Activated T-cell treated with anti-CD3 and anti-CD28 coated beads for 4 hours (primary cell): ENCODE data around the gene FGF12.
"Not testable (repeated sequence)": the region's sequence is repeated elsewhere in the genome, so short reads cannot be mapped to it uniquely, and the experiment has no call there.

Experiments
- DNase-seq: peaks from one replicate; pipeline ENCODE4 v3.0.0-alpha.2; 2020

FGF12 gene

DNA sequence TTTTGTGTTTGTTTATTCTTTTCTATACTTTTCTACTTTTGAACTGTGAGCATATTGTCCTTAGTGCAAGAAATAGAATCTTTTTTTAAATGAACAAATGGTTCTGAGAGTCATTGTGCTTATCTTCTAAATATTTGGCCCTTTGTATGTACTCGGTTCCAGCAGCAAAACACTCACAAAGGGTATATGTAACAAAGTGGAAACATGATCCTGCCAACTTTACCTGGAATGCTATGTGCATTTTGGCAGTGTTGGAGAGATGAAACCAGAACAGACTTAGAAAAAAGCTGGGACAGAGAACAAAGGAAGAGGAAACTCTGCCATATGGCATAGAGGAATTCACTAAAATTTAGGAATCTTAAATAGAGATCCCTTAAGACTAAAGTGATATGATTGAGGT, 150.1 kb downstream of the FGF12 start:
- no peak for DNase-seq

DNA sequence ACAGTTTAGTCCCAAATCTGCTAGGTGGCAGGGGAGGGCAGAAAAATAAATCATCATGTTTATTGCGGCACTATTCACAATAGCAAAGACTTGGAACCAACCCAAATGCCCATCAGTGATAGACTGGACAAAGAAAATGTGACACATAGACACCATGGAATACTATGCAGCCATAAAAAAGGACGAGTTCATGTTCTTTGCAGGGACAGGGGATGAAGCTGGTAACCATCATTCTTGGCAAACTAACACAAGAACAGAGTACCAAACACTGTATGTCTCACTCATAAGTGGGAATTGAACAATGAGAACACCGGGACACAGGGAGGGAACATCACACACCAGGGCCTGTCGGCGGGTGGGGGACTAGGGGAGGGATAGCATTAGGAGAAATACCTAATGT, 150.6 kb downstream of the FGF12 start:
- DNase-seq: not testable (repeated sequence)

DNA sequence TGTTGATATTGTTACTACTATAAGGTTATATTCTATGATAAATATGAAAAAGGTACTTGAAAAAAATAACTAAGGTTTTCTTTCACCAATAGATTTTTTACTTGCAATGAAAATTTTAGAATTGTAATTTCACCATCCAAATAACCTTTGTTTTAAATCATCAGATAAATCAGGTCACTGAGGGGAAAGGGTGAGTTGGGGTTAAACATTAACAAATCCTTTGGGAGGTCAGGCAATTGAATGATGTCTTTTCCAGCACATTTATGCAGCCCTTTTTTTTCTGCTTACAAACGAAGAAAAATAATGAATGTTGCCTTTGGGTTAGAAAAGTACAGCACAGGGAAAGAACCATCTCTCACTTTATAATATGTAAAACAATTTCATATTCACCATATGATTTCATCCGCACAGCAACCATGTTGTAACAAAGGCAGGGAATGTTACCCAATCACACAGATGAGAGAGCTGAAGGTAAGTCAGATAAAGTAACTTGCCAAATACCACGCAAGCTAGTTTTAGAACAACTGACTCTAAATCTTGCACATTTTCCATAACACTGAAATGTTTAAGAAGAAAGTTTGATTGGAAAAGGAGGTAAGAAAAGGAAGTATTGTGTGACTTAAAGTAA, 151.3 kb downstream of the FGF12 start:
- DNase-seq: no peak

DNA sequence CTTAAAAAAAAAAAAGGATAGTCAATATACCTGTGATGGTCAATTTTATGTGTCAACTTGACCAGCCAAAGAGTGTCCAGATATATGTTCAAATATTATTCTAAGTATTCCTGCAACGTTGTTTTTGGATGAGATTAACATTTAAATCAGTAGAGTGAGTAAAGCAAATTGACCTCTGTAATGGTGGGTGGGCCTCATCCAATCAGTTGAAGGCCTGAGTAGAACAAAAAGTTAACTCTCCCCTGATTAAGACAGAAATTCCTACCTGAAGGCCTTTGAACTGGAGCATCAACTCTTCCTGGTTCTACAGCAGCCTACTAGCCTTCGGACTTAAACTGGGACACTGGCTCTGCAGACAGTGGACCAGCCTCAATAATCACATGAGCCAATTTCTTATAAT, 154.1 kb downstream of the FGF12 start:
- DNase-seq: no peak

DNA sequence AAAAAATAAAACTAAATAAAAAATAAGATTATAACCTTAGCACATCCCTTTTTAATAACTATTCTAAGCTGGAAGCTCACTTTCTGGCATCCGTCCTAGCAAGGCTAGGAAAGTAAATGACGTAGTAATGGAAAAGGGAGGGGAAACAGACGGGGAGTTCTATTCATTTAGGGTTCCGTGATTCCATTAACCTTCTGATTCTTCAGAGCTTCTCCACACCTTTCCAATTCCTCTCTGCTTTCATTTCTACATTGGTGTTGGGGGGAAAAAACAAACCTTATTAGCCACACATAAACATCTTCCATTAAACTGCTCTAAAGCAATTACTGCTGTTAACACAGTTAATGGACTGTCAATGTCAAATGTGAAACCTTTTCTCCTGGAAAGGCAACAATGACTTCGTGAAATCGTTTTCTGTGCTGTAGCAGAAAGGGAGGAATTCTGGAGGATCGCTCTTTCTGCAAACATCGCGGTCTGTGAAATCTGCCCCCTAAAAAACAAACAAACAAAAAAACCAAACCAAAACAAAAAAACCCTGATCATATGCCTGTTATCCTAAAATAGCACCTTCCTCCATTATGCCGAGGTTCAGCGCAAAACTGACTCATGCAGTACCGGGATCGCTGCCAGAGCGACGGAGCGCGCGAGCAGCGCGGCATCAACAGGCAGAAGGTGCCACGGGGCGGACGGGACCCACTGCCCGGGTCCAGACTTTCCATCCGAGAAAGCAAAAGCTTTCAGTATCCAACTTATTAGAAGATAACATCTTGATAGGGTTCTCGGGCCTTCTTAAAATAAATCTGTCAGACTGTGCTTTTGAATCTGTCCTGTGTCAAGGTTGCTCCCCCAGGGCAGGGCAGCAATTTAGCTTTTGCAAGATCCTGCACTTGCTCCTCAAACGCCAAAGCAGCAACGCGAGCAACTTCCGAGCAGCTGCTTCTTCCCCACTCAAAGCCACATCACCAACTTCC, 156.2 kb downstream of the FGF12 start:
- no peak for DNase-seq

DNA sequence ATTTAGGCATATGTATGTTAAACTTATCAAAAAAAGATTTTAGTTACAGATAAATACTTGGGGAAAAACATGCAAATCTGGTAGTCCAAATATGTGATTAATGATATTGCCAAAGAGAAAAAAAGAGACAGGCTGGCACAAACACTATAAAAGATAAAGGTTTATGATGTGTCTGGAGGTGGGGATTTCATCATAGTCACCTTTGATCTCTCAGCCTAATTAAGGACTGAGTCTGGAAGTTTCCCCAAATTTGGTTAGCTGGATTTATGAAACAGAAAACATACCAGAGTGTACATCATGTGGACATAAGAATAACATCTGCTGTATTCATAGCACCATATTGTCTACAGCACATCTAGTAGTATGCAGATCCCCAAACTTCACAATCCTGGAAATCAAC, 157.0 kb downstream of the FGF12 start:
- DNase-seq: no peak

DNA sequence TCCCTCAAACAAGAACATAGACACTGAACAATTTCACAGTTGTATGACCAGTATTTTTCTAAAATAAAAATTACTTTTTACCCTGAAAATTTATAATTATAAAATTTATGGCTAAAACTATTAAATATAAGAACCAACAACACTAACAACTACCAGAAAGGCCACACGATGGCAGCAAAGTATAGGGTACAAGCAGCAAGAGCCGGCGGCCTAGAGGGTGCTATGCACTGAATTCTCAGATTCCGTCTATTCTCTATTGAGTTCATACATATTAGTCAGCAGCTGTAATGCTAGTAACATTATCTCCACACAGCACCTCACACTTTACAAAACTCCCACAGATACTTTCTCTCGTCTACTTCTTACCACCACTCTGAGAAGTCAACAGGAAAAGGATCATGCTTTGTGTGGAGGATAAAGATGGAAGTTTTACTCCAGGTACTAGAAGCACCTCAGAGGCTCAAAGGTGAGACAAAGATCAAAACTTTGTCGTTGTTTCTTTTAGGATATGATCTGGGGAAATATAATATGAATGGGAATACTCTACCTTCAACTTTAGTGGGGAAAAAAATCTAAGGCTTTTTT, 160.5 kb downstream of the FGF12 start:
- peak; percentile 49 for DNase-seq

DNA sequence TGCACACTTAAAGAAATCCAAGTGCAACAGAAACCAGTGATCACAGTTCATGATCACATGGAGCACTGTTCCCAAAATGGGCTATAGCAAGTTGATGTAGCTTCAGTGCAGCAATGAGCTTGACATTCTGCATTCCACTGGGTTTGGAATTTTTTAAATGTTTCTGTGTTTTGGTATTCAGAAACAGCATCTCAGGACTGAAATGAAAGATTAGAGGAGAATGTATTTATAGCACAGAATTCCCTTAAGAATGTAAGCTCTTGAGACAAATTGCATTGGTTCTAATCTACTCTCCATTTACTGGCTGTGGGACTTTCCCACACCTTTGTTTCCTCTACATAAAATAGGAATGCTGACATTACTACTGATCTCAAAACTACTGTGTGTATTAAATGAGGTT, 162.7 kb downstream of the FGF12 start:
- no peak for DNase-seq

DNA sequence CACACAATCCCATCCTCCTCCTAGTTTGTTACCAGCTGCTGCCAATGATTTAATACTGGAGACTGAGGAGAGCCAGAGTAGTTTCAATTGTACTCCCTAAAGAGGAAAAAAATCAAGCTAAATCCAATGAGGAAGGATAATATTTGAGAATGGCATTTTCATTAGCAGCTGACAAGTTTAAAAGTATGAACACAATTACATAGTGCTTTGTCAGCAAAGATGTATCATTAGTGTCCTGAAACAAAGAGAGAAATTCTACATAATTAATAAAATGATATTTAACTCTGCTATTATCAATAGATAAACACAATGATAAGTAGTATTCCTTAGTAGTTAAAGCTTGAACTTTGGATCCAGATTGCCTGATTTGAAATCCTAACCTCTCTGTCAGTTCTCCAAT, 163.9 kb downstream of the FGF12 start:
- DNase-seq: no peak

DNA sequence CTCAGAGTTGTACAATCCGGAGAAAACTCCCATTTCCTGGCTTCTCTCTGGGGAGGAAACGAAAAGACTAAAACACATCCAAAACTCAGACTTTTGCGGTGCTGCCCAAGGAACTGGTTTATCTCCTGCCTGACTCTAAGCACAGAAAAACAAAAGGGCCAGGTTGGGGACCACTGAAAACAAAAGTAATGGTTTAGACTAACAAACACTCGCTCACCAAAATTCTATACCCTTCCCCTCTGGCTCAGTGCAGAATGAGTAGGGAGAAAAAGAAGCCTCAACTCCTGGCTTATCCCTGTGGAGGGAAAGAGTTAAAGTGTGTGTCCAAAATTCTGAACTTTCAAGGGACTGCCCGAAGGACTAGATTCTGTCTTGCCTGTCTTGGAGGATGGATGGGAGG, 173.6 kb downstream of the FGF12 start:
- no peak for DNase-seq

DNA sequence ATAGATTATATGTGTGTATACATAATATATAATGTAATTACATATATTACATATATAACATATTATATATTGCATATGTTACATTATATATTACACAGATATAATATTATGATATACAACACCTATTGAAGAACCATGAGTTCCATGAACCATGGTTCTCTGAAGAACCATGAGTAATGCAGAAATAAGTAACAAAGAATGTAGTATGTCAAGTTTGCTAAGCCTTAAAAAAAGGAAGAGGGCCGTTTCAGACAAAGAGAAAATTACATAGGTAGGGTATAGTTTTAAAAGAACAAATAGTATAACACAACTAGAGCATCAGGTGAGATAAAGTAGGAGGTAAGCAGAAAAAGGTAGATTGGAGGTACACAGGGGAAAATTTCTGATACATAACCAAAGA, 177.0 kb downstream of the FGF12 start:
- DNase-seq: no peak

DNA sequence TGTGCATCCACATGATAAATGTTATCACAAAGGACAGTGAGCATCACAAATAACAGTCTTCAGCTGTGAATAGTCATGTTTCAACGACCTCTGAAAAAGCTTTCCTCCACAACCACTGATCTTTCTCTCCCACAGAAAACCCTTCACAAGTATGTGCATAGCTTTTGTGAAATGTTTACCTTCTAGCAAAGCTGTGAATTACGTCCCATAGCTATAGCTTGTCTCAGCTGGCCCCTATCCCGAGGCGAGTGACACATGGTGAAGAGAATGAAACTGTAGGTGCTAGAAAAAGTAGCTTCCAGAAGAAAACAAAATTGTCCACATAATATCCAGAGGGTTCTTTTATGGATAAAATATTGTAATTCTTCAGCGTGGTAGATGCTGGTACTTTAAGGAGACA, 182.0 kb downstream of the FGF12 start:
- no peak for DNase-seq

DNA sequence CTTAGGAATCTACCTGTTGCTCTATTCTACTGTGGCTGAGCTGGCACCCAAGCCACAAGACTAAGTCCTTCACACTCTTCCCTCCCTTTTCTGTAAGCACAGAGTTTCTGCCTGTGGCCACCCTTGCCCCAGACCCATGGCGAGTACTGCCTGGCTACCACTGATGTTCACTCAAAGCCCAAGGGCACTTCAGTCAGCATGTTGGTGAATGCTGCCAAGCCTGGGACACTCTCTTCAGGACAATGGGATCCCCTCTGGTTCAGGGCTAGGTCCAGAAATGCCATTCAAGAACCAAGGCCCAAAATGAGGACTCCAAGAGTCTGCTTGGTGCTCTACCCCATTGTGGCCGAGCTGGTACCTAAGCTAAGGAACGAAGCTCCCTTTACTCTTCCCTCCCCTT, 184.2 kb downstream of the FGF12 start:
- DNase-seq: no peak

DNA sequence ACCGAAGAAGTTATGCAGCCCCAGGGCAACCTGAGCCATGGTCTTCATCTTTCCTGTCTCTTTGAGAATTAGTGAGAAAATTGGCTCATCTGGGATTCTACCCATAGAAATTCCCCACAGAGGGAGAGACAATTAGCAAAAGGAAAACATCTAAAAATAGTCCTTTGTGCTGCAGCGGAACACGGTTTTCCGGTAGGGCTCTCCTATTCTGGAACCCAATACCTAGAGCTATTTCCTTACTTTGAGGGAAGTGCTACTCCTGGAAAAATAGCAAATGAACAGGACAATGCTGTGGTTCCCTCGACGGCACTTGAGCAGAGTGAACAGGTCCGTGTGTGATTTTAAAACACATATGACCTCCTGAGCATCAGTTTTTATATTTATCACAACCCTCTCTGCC, 210.5 kb downstream of the FGF12 start:
- DNase-seq: no peak

DNA sequence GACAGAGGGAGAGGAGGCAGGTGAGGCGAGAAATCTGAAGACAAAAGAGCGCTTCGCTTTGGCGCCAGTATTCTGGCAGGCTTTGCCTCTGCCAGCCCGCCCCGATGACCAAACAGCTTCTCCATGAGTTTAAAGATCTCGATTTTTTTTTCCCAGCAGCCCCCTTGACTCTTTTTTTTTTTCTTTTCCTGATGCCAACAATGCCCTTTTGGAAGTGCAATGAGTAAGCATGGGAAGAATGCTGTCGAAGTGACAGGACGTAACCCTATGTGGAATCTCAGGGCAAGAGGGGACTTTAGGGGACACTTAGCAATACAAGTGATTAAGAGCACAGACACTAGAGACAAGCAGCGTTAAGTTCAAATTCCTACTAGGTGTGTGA, 211.7 kb downstream of the FGF12 start:
- DNase-seq: no peak

DNA sequence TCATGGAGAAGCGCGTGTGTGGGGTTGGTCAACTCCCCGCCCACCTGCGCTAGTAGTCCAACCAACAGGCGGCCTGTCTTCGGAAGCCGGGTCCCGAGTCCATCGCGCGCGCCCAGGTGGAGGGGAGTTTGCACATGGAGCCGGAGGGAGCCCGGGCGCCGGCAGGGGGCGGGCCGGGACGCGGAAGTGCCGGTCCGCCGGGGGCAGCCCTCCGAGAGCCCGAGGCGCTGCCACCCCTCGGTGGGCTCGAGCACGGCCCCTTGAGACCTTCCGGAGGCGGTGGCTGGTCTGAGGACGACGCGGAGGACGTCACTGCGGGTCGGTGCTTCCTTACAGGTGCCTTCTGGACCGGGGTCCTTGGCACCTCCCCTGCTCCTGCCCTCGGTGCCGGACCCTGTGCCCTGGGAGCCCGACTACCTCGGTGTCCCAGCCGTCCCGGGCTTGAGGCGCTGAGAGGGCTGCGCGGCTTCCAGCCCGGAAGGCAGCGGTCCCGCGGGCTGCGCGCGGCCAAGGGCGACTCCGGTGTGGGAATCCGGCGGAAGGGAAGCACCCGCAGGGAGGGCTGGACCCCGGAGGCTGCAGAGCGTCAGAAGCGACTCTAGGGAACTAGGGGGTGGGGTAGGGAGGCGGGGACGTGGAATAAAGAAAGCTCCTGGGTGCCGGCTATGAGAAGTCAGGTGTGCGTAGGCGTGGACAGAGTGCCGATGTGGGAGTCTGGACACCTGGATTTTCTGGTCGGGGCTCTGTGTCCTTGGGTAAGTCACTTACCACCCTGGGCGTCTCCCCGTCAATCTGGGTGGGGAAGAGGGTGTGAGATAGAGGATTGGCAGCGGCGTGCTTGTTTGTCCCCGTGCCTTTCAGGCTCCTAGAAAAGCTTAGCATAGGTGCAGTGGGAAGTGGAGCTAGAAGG, 212.3 kb downstream of the FGF12 start:
- DNase-seq: no peak

DNA sequence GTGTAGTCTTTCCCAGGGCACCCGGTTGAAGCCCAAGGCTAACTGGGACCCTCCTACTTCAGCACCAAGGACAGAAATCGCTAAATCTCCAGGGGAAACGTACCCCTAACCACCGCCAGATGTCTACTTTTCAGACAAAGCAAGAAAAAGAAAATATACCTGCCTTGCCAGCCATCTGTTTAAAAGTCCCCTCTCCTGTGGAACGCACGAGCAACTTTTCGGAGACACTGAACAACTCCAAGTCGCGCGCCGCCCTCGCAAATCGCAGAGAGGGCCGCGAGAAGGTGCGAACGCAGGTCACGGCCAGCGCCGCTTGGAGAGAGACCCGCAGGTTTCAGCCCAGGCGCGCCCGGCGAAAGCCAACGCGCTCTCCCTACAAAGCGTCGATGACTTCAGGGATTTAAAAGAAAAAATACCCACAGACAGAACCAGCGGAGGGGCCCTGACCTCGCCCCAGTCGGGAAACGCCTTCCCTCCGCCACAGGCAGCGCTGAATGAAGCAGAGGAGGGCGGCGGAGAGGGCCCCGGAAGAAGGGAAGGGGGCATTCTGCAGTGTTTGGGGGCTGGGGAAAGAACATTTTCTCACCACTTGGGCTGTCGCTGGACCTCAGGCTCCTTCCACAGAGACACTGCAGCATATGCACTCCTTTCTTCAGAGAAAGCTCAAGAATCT, 213.1 kb downstream of the FGF12 start:
- no peak for DNase-seq

DNA sequence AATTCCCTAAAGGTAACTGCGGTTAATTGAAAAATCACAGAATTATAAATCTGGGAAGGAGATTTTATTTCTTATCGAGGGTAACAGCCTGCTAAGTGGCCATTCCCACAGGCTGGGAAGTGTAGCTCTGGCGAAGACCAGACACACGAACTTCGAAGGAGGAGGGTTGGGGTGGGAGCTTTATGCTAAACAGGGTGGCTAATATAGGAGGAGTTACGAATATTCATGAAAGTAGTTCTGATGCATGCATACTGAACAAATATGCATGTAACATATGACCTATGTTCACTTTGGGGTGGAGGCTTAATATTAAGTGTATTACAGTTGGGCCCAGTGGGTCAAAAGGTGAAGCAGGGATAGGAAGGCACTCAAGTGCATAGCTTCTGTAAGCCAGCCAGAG, 221.6 kb downstream of the FGF12 start:
- no peak for DNase-seq

DNA sequence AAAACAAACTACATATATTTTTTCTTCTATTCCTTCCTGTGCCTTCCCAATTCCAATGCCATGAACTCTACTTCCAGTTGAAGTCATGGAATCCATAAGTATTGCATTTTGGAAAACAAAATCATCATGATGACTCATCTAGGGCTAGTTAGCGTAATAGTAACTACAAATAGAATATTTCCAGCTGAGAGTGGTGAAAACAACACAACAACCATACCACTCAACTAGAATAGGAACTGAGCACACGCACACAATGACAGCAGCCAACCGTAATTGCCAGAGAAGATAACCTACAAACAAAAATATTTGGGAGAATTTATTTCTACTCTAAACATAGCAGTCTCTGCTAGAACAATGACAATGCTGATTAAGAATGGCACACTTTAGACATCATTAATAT, 225.9 kb downstream of the FGF12 start:
- DNase-seq: no peak

DNA sequence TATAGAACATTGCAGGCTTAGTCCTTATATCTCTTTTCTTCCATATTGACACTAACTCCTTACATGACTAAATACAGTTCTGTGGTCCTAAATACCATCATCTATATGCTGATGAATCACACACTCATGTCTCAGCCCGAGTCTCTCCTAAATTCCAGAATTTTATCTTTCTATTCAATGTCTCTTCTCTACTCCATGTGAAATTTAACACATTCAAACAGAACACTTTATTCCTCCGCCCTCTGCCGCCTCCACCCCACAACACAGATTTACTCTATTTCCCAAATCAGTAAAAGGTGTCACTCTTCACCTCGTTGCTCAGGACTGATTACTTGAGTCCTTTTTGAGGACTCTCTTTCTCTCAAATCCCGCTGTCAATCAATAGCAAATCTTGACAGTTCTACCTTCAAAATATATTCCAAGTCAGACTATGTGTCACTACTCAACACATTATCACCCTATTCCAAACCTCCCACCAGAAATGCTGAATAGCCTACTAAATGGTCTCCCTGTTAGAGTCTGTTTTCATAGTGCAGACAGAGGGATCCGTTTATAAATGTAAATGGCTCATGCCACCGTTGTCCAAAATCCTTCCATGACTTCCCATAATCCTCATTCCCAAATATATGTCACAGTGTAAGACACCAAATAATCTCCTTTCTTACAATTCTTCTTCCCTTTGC, 230.3 kb downstream of the FGF12 start:
- no peak for DNase-seq

DNA sequence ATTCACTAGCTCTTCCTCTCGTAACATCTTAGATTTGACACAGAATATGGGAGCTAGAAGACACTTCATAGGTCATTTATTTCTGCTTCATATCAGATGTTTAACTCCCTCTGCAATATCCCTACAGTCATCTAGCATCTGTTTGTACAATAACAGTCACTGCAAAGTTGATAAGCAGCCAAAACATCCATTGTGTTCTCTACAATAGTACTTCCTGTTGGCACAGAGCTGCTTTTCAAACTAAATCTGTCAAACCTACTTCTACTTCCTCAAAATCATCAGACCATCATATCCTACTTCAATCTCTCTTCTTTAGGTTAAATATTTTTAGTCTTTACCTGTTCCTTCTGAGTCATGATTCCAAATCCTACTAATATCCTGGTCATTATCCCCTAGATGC, 233.2 kb downstream of the FGF12 start:
- DNase-seq: no peak

DNA sequence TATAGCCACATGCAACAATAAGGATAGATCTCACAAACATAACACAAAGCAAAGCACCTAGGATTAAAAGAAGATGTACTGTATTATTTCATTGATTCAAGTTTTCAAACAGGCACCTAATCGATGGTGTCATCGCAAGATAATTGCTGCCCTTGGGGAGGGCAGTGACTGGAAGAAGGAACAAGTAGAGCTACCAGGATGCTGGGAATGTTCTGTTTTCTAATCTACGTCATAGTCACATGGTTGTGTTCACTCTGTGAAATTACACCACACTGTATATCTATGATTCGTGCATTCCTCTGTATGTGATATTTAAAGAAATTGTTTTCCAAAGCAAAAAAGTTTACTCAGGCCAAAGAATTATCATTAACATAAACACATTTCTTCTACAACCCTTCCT, 236.6 kb downstream of the FGF12 start:
- DNase-seq: no peak
